H1 (cell line): Measurements from ENCODE around the gene TLR8. TPM values are rescaled to one million over a fixed set of nuclear protein-coding genes. Genes with fewer than 3 reads are reported as not detected.

Source experiments
- CBX8 ChIP-seq: fragments of 300-800, 300-1000 bp; sonication (generic); IDR thresholded peaks from 2 replicates; pipeline ENCODE4 v1.7.1; 2016; ENCODE audit warnings: low read depth, low read length, borderline replicate concordance
- CTBP2 ChIP-seq: IDR thresholded peaks from 2 replicates; pipeline ENCODE4 v1.7.0; 2011; ENCODE audit warnings: borderline replicate concordance, mild to moderate bottlenecking, moderate library complexity, mixed read lengths, low read length; ENCODE audit not compliant: insufficient read depth, insufficient read length
- EZH2 ChIP-seq: fragments of 200-600 bp; sonication (generic); IDR thresholded peaks from 2 replicates; pipeline ENCODE4 v1.7.1; 2012; ENCODE audit warnings: low read depth, mild to moderate bottlenecking, moderate library complexity, low read length, inconsistent platforms; ENCODE audit not compliant: severe bottlenecking
- NANOG ChIP-seq: IDR thresholded peaks from 2 replicates; pipeline ENCODE4 v1.6.1; 2011; ENCODE audit warnings: low read length, low read depth, mild to moderate bottlenecking, inconsistent platforms; ENCODE audit not compliant: insufficient read depth, poor library complexity, severe bottlenecking
- SIN3A ChIP-seq, 2 experiments: IDR thresholded peaks in 1 of 2; conservative IDR thresholded peaks in 1 of 2; 2 replicates each; pipeline ENCODE4 v1.6.1; 2011 to 2012; ENCODE audit warnings: low read length in 2 of 2, improper control_type of control experiment in 1 of 2, low read depth in 1 of 2, mild to moderate bottlenecking in 1 of 2
- SIRT6 ChIP-seq: IDR thresholded peaks from one replicate; pipeline ENCODE4 v1.7.1; 2012; ENCODE audit warnings: low read length, inconsistent platforms
- SP2 ChIP-seq: IDR thresholded peaks from 2 replicates; pipeline ENCODE4 v1.6.1; 2012; ENCODE audit warnings: mild to moderate bottlenecking, low read length, inconsistent platforms
- SP4 ChIP-seq: IDR thresholded peaks from 2 replicates; pipeline ENCODE4 v1.6.1; 2012; ENCODE audit warnings: low read length, inconsistent platforms
- SRF ChIP-seq: IDR thresholded peaks from 2 replicates; pipeline ENCODE4 v1.6.1; 2011; ENCODE audit warnings: mild to moderate bottlenecking, low read depth, low read length, moderate library complexity
- polyA plus RNA-seq, 7 experiments: library from polyadenylated mRNA; depleted of rRNA in 3 of 7; stranded (reverse) in 5 of 7; unstranded in 2 of 7; fragments of >200 nt in 5 of 7; fragments of 200-250 nt in 2 of 7; gene quantifications; 1 replicate in 5 of 7; 2 replicates in 1 of 7; 4 replicates in 1 of 7; pipeline versions ENCODE4 v1.2.1 to v1.2.3, GENCODE V29; 2011 to 2013; ENCODE audit warnings: missing spikeins in 2 of 7, mixed read lengths in 2 of 7
- total RNA-seq: library from RNA; stranded (reverse); fragmentation: NEBNext Ultra II Directional; extraction: Animal tissue kit (Norgen Biotek cat#: 25700); gene quantifications from 2 replicates; pipeline ENCODE4 v1.2.1, GENCODE V29; 2021
- TF ChIP-seq, protein P1 (sequence below): fragments of 300-600 bp; sonication (generic); IDR thresholded peaks from 2 replicates; pipeline ENCODE4 v1.7.1; 2012; ENCODE audit warnings: low read length, moderate library complexity, mild to moderate bottlenecking, inconsistent platforms; ENCODE audit not compliant: insufficient replicate concordance

TLR8 gene
- total and polyA plus RNA-seq, 2 of the 8 experiments (the other 6 are each of a cell fraction or from before 2014, with no cell fraction given) = not detected

GRCh38 chrX:12971282-12972003 is 65.0 kb downstream of the TLR8 start (continued):
- TF ChIP-seq, protein P1, sequence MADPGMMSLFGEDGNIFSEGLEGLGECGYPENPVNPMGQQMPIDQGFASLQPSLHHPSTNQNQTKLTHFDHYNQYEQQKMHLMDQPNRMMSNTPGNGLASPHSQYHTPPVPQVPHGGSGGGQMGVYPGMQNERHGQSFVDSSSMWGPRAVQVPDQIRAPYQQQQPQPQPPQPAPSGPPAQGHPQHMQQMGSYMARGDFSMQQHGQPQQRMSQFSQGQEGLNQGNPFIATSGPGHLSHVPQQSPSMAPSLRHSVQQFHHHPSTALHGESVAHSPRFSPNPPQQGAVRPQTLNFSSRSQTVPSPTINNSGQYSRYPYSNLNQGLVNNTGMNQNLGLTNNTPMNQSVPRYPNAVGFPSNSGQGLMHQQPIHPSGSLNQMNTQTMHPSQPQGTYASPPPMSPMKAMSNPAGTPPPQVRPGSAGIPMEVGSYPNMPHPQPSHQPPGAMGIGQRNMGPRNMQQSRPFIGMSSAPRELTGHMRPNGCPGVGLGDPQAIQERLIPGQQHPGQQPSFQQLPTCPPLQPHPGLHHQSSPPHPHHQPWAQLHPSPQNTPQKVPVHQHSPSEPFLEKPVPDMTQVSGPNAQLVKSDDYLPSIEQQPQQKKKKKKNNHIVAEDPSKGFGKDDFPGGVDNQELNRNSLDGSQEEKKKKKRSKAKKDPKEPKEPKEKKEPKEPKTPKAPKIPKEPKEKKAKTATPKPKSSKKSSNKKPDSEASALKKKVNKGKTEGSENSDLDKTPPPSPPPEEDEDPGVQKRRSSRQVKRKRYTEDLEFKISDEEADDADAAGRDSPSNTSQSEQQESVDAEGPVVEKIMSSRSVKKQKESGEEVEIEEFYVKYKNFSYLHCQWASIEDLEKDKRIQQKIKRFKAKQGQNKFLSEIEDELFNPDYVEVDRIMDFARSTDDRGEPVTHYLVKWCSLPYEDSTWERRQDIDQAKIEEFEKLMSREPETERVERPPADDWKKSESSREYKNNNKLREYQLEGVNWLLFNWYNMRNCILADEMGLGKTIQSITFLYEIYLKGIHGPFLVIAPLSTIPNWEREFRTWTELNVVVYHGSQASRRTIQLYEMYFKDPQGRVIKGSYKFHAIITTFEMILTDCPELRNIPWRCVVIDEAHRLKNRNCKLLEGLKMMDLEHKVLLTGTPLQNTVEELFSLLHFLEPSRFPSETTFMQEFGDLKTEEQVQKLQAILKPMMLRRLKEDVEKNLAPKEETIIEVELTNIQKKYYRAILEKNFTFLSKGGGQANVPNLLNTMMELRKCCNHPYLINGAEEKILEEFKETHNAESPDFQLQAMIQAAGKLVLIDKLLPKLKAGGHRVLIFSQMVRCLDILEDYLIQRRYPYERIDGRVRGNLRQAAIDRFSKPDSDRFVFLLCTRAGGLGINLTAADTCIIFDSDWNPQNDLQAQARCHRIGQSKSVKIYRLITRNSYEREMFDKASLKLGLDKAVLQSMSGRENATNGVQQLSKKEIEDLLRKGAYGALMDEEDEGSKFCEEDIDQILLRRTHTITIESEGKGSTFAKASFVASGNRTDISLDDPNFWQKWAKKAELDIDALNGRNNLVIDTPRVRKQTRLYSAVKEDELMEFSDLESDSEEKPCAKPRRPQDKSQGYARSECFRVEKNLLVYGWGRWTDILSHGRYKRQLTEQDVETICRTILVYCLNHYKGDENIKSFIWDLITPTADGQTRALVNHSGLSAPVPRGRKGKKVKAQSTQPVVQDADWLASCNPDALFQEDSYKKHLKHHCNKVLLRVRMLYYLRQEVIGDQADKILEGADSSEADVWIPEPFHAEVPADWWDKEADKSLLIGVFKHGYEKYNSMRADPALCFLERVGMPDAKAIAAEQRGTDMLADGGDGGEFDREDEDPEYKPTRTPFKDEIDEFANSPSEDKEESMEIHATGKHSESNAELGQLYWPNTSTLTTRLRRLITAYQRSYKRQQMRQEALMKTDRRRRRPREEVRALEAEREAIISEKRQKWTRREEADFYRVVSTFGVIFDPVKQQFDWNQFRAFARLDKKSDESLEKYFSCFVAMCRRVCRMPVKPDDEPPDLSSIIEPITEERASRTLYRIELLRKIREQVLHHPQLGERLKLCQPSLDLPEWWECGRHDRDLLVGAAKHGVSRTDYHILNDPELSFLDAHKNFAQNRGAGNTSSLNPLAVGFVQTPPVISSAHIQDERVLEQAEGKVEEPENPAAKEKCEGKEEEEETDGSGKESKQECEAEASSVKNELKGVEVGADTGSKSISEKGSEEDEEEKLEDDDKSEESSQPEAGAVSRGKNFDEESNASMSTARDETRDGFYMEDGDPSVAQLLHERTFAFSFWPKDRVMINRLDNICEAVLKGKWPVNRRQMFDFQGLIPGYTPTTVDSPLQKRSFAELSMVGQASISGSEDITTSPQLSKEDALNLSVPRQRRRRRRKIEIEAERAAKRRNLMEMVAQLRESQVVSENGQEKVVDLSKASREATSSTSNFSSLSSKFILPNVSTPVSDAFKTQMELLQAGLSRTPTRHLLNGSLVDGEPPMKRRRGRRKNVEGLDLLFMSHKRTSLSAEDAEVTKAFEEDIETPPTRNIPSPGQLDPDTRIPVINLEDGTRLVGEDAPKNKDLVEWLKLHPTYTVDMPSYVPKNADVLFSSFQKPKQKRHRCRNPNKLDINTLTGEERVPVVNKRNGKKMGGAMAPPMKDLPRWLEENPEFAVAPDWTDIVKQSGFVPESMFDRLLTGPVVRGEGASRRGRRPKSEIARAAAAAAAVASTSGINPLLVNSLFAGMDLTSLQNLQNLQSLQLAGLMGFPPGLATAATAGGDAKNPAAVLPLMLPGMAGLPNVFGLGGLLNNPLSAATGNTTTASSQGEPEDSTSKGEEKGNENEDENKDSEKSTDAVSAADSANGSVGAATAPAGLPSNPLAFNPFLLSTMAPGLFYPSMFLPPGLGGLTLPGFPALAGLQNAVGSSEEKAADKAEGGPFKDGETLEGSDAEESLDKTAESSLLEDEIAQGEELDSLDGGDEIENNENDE = no peak
- TF ChIP-seq SP2 = no peak
- no peak for TF ChIP-seq EZH2
- no peak for TF ChIP-seq SIN3A (conservative IDR thresholded peaks at IDR 0.05 in 1 of 2, IDR thresholded peaks at IDR 0.05 in 1 of 2; ENCODE audit: low read depth in 1 of 2, low read length in 2 of 2)
- no peak for TF ChIP-seq CBX8
- no peak for TF ChIP-seq SP4
- no peak for TF ChIP-seq NANOG
- no peak for TF ChIP-seq SRF
- no peak for TF ChIP-seq SIRT6
- TF ChIP-seq CTBP2 = no peak
- TF ChIP-seq, all 59 proteins: peak for 0
